ENCODE data around the gene PGC. TPM values are rescaled to one million over a fixed set of nuclear protein-coding genes. Genes with fewer than 3 reads are reported as not detected.

The PGC gene
- polyA plus RNA-seq, 1 of the 3 experiments (the other 2 are of a cell fraction), result not detected

DNA sequence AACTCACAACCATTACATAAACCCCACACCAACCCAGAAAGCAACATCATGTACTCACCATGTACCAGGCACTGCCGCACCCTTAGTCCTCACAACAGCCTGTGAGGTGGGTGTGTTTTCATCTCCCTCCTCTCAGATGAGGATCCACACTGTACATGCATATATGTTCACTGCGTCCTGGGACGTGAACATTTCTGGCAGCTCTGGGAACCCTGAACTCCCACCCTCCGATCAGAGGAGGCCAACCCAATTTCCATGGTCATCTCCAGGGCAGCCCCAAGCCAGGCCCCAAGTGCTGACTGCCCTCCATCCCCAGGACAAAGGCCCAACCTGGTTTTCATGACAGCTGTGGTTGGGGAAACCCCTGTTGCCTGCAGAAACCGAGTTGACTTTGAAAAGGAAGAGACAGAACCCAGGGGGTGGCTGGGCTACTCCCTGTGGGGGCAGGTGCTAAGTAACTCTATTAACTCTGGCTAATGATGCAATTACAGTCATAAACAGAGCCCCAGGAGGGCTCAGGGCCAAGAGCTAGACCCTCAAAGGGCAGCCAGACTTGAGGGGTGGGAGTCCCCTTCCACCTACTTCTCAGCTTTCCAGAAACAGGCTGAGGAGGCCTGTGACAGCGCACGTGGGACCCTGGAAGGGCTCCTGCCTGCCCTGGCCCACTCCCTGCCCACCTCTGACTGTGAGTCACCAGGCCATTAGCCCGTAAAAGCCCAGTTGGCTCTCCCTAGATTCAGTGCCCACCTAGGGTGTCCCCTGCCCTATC lies 14.4 kb downstream of the PGC start:
- peak overlapping the region; percentile 58 for H3K9ac ChIP-seq
- H4K20me1 ChIP-seq (ENCODE audit: insufficient read depth), result no peaks in the 10 kb centered on the region
- no peak for DNase-seq
- peak overlapping the region; percentile 71 to 72 for H3K4me3 ChIP-seq (ENCODE audit: low read depth in 2 of 2, low read length in 1 of 2)
- peak overlapping the region; percentile 93 for H3K4me2 ChIP-seq
- ChIA-PET POLR2A (interaction anchor here (0.6 to 3.6 kb wide), 7 partner anchors 20 to 84 kb away, joined by 3 to 23 read pairs (median 6); partner anchors contain the start of gene TOMM6), CTCF (interaction anchor here (1.2 to 6.4 kb wide), 9 partner anchors 16 to 365 kb away, joined by 4 to 53 read pairs (median 8); partner anchors contain the start of genes FRS3 and TOMM6)
- TF ChIP-seq EP300 (IDR thresholded peaks at IDR 0.05; ENCODE audit: borderline replicate concordance in 1 of 2, low read depth in 1 of 2, low read length in 1 of 2) (no peak), MXI1 (IDR thresholded peaks at IDR 0.05; ENCODE audit: low read depth, low read length) (peak; percentile 19; the same call in 1 of the 2 replicates)
- peaks cover 51% of the 10 kb centered on the region for H3K79me2 ChIP-seq (ENCODE audit: insufficient read depth)
- peaks cover 10% of the 10 kb centered on the region for H3F3A ChIP-seq (replicated peaks; ENCODE audit: insufficient read depth)
- no peak overlapping the region for H2AFZ ChIP-seq (ENCODE audit: low read depth)
- H3K27me3 ChIP-seq (ENCODE audit: insufficient read depth), result no peaks in the 10 kb centered on the region
- H3K9me3 ChIP-seq, result no peaks in the 10 kb centered on the region
- H3K27ac ChIP-seq (ENCODE audit: low read depth in 2 of 2, low read length in 1 of 2), result peak overlapping the region; percentile 81 to 96
- H3K4me1 ChIP-seq (ENCODE audit: control insufficient read depth in 1 of 2, insufficient read depth in 2 of 2, low read depth in 1 of 2, low read length in 1 of 2), result peaks cover 37 to 54% of the 10 kb centered on the region in 2 experiments
- H3K36me3 ChIP-seq (replicated peaks in 1 of 2; ENCODE audit: control insufficient read depth in 1 of 2, insufficient read depth in 2 of 2, low read length in 1 of 2), result no peaks in the 10 kb centered on the region
- no peaks in the 10 kb centered on the region for H3K9me2 ChIP-seq
- WGBS (ENCODE audit: low lambda C conversion rate), result 75% methylated on average over 4 of the region's 8 CpGs

- Histone ChIP-seq H3K9me2 (no peaks in the 10 kb centered on the region), H3K4me2 (peak overlapping the region; percentile 93), H3K27ac (ENCODE audit: low read depth in 2 of 2, low read length in 1 of 2) (peak overlapping the region in 1 of 2 experiments; percentile 81; a peak in 1 of 4 replicates), H3K36me3 (replicated peaks in 1 of 2; ENCODE audit: control insufficient read depth in 1 of 2, insufficient read depth in 2 of 2, low read length in 1 of 2) (no peaks in the 10 kb centered on the region), H3K4me3 (ENCODE audit: low read depth in 2 of 2, low read length in 1 of 2) (peak overlapping the region in 1 of 2 experiments; percentile 71; a peak in 1 of 4 replicates), H3F3A (replicated peaks; ENCODE audit: insufficient read depth) (peaks cover 10% of the 10 kb centered on the region), H3K79me2 (ENCODE audit: insufficient read depth) (peaks cover 54% of the 10 kb centered on the region), H2AFZ (ENCODE audit: low read depth) (no peak overlapping the region), H3K9me3 (no peaks in the 10 kb centered on the region), H3K27me3 (ENCODE audit: insufficient read depth) (no peaks in the 10 kb centered on the region), H3K4me1 (ENCODE audit: control insufficient read depth in 1 of 2, insufficient read depth in 2 of 2, low read depth in 1 of 2, low read length in 1 of 2) (peaks cover 37 to 54% of the 10 kb centered on the region in 2 experiments), H3K9ac (0 out of 2 replicates have a peak overlapping the region, but pooled peaks have one; percentile 58), H4K20me1 (ENCODE audit: insufficient read depth) (no peaks in the 10 kb centered on the region)
- TF ChIP-seq ELF1 (IDR thresholded peaks at IDR 0.05), result no peak
- TF ChIP-seq CTCF (IDR thresholded peaks at IDR 0.05), result no peak
- no peak for TF ChIP-seq NFIC (IDR thresholded peaks at IDR 0.05; ENCODE audit: borderline replicate concordance)
- no peak for TF ChIP-seq FOSL2 (IDR thresholded peaks at IDR 0.05; ENCODE audit: borderline replicate concordance, low read depth)
- TF ChIP-seq MAX (IDR thresholded peaks at IDR 0.05; ENCODE audit: low read depth), result no peak
- TF ChIP-seq EZH2phosphoT487 (IDR thresholded peaks at IDR 0.05; ENCODE audit: borderline replicate concordance, low read depth), result no peak
- no peak for TF ChIP-seq SMC3 (IDR thresholded peaks at IDR 0.05; ENCODE audit: low read depth, low read length)
- no peak for TF ChIP-seq MXI1 (IDR thresholded peaks at IDR 0.05; ENCODE audit: low read depth, low read length)
- no peak for TF ChIP-seq SIN3A (IDR thresholded peaks at IDR 0.05; ENCODE audit: borderline replicate concordance, low read depth, low read length)
- no peak for TF ChIP-seq IRF3 (IDR thresholded peaks at IDR 0.05; ENCODE audit: low read depth, low read length)
- no peak for TF ChIP-seq YY1 (IDR thresholded peaks at IDR 0.05; ENCODE audit: low read depth)
- TF ChIP-seq, protein P1, sequence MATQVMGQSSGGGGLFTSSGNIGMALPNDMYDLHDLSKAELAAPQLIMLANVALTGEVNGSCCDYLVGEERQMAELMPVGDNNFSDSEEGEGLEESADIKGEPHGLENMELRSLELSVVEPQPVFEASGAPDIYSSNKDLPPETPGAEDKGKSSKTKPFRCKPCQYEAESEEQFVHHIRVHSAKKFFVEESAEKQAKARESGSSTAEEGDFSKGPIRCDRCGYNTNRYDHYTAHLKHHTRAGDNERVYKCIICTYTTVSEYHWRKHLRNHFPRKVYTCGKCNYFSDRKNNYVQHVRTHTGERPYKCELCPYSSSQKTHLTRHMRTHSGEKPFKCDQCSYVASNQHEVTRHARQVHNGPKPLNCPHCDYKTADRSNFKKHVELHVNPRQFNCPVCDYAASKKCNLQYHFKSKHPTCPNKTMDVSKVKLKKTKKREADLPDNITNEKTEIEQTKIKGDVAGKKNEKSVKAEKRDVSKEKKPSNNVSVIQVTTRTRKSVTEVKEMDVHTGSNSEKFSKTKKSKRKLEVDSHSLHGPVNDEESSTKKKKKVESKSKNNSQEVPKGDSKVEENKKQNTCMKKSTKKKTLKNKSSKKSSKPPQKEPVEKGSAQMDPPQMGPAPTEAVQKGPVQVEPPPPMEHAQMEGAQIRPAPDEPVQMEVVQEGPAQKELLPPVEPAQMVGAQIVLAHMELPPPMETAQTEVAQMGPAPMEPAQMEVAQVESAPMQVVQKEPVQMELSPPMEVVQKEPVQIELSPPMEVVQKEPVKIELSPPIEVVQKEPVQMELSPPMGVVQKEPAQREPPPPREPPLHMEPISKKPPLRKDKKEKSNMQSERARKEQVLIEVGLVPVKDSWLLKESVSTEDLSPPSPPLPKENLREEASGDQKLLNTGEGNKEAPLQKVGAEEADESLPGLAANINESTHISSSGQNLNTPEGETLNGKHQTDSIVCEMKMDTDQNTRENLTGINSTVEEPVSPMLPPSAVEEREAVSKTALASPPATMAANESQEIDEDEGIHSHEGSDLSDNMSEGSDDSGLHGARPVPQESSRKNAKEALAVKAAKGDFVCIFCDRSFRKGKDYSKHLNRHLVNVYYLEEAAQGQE (IDR thresholded peaks at IDR 0.05; ENCODE audit: low read depth, low read length), result no peak
- TF ChIP-seq TCF12 (IDR thresholded peaks at IDR 0.05), result no peak
- TF ChIP-seq RXRA (IDR thresholded peaks at IDR 0.05; ENCODE audit: borderline replicate concordance, low read depth), result no peak
- TF ChIP-seq MEF2A (IDR thresholded peaks at IDR 0.05; ENCODE audit: borderline replicate concordance, low read depth), result no peak
- no peak for TF ChIP-seq RCOR1 (IDR thresholded peaks at IDR 0.05; ENCODE audit: low read length)
- TF ChIP-seq GABPA (IDR thresholded peaks at IDR 0.05; ENCODE audit: low read depth), result no peak
- no peak for TF ChIP-seq JUND (IDR thresholded peaks at IDR 0.05)
- TF ChIP-seq RFX5 (IDR thresholded peaks at IDR 0.05; ENCODE audit: low read length), result no peak
- POLR2A ChIA-PET, result interaction anchor here (3.6 kb wide), 1 partner anchor 55 kb away, joined by 23 read pairs; the partner anchor contains the start of gene TOMM6
- no peak for DNase-seq
- CTCF ChIA-PET, result interaction anchor here (4.5 to 6.4 kb wide), 3 partner anchors 26 to 55 kb away, joined by 29 to 53 read pairs (median 32); partner anchors contain the start of gene TOMM6
Measured at GRCh38 chr6:41732149-41732548, 15.0 kb downstream of the PGC start.
